ENCODE measurements around the gene KASH5.

DNA sequence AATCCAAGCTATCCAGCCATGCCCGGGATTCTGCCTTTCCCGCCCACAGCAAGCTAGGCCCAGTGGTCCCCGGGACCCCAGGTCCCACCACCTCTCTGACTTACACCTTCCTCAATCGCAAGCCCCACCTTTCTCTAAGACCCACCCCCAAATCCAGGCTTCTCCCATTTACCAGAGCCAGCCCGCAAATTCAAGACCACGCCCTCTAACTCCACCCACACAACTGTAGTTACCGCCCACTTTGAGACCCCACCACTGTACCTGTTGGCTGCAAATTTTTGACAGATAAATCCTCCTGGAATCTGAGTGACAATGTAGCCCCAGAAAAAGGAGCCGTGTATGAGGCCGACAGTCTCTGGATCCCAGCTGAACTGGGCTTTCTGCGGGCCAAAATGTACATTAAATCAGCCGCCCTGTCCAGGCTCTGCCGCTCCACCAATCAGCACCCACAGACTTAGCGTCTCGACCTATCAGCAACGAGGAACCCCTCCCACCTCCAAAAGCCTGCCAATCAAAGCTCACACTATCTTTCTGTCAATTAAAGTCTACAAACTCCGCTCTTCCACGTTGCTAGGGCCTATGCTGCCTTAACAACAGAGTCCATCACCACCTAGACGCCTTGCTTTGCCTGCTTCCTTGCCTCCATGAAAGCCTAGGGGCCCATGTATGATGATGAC is 47.0 kb downstream of the KASH5 start:
- TF ChIP-seq POLR2A (IDR thresholded peaks at IDR 0.05; ENCODE audit: low read length) (no peak), GATA1 (IDR thresholded peaks at IDR 0.05; ENCODE audit: low read depth, low read length) (no peak)

All from erythroblast (primary cell).